C4-2B (cell line): Measurements from ENCODE around the gene SDK2.

Experiments used
- ZFX ChIP-seq: fragments of 450-650 bp; IDR thresholded peaks from 2 replicates; pipeline ENCODE4 v1.6.1; 2017
- TF ChIP-seq, protein P1 (sequence below): fragments of 450-650 bp; conservative IDR thresholded peaks from 2 replicates; pipeline ENCODE4 v1.5.1; 2017; ENCODE audit warnings: mild to moderate bottlenecking

DNA sequence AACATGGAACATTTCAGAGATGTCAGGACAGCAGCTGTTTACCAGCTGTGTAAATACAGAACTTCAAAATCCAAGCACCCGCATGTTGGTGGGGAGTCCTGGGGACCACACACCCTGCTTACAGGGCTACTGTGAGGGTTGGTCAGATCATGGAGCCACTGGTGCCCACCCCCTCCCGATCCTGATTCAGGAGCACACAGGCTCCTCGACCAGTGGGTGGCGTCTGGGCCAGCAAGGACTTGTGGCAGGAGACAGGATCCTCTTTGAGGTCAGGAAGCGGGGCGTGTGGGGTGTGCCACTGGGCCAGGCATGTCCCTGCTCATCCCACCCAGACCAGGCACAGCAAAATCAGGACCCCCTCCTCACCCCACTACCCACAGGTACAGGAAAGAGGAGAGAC is 83.6 kb downstream of the SDK2 start:
- TF ChIP-seq, protein P1, sequence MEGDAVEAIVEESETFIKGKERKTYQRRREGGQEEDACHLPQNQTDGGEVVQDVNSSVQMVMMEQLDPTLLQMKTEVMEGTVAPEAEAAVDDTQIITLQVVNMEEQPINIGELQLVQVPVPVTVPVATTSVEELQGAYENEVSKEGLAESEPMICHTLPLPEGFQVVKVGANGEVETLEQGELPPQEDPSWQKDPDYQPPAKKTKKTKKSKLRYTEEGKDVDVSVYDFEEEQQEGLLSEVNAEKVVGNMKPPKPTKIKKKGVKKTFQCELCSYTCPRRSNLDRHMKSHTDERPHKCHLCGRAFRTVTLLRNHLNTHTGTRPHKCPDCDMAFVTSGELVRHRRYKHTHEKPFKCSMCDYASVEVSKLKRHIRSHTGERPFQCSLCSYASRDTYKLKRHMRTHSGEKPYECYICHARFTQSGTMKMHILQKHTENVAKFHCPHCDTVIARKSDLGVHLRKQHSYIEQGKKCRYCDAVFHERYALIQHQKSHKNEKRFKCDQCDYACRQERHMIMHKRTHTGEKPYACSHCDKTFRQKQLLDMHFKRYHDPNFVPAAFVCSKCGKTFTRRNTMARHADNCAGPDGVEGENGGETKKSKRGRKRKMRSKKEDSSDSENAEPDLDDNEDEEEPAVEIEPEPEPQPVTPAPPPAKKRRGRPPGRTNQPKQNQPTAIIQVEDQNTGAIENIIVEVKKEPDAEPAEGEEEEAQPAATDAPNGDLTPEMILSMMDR, result no peak
- TF ChIP-seq ZFX, result no peak
